ENCODE data around the gene SPINT1. TPM values are rescaled to one million over a fixed set of nuclear protein-coding genes. Genes with fewer than 3 reads are reported as not detected.

SPINT1 gene
- total RNA-seq, 1 donor from 2014 or later, result 138 TPM

- DNase-seq (ENCODE audit: low spot score), result no peak
These were observed 14.7 kb upstream of the SPINT1 start for GRCh38 chr15:40829115-40829514.

- DNase-seq (ENCODE audit: low spot score), result no peak
These were observed 13.0 kb upstream of the SPINT1 start for GRCh38 chr15:40830884-40831283.

- DNase-seq (ENCODE audit: low spot score), result no peak
These were observed 12.0 kb upstream of the SPINT1 start for GRCh38 chr15:40831861-40832260.

- DNase-seq (ENCODE audit: low spot score), result no peak
These were observed 10.9 kb upstream of the SPINT1 start for GRCh38 chr15:40832903-40833302.

GRCh38 chr15:40836020-40836419 is 7.8 kb upstream of the SPINT1 start:
- DNase-seq (ENCODE audit: low spot score), result no peak

GRCh38 chr15:40838756-40839155 is 5.1 kb upstream of the SPINT1 start:
- no peak for DNase-seq (ENCODE audit: low spot score)

GRCh38 chr15:40841741-40842140 is 2.1 kb upstream of the SPINT1 start:
- no peak for DNase-seq (ENCODE audit: low spot score)

GRCh38 chr15:40843261-40843884 is 475 bp upstream of the SPINT1 start:
- no peak for DNase-seq (ENCODE audit: low spot score)

GRCh38 chr15:40844696-40845030 is 815 bp downstream of the SPINT1 start:
- no peak for DNase-seq (ENCODE audit: low spot score)

- DNase-seq (ENCODE audit: low spot score), result no peak
These were observed 1.2 kb downstream of the SPINT1 start for GRCh38 chr15:40845036-40845435.

GRCh38 chr15:40845511-40846284 is 1.9 kb downstream of the SPINT1 start:
- DNase-seq (ENCODE audit: low spot score), result peak; percentile 84

GRCh38 chr15:40846841-40847222 is 3.0 kb downstream of the SPINT1 start:
- DNase-seq (ENCODE audit: low spot score), result no peak

- peak; percentile 85 for DNase-seq (ENCODE audit: low spot score)
These were observed 3.5 kb downstream of the SPINT1 start for GRCh38 chr15:40847223-40847961.

GRCh38 chr15:40850576-40851112 is 6.8 kb downstream of the SPINT1 start:
- DNase-seq (ENCODE audit: low spot score), result no peak

- DNase-seq (ENCODE audit: low spot score), result no peak
These were observed 8.7 kb downstream of the SPINT1 start for GRCh38 chr15:40852529-40852928.

- DNase-seq (ENCODE audit: low spot score), result no peak
These were observed 9.5 kb downstream of the SPINT1 start for GRCh38 chr15:40853241-40853890.

- no peak for DNase-seq (ENCODE audit: low spot score)
These were observed 10.3 kb downstream of the SPINT1 start for GRCh38 chr15:40854161-40854560.

GRCh38 chr15:40855706-40856234 is 11.9 kb downstream of the SPINT1 start:
- no peak for DNase-seq (ENCODE audit: low spot score)

GRCh38 chr15:40856746-40857145 is 12.9 kb downstream of the SPINT1 start:
- DNase-seq (ENCODE audit: low spot score), result no peak

- peak; percentile 92 for DNase-seq (ENCODE audit: low spot score)
These were observed 13.9 kb downstream of the SPINT1 start for GRCh38 chr15:40857601-40858341.

- no peak for DNase-seq (ENCODE audit: low spot score)
These were observed 14.9 kb downstream of the SPINT1 start for GRCh38 chr15:40858706-40859105.
